Endothelial cell of umbilical vein (primary cell): Measurements from ENCODE around the gene TM6SF1.

Experiments
- POLR2AphosphoS5 ChIP-seq: IDR thresholded peaks from 2 replicates; pipeline ENCODE4 v1.6.1; 2012; ENCODE audit warnings: low read depth, mild to moderate bottlenecking, control low read depth, low read length, moderate library complexity; ENCODE audit not compliant: insufficient read depth
- TF ChIP-seq, protein P1 (sequence below), 2 donors: IDR thresholded peaks; 1 replicate in 1 of 2; 2 replicates in 1 of 2; pipeline ENCODE4 v1.5.1; 2011; ENCODE audit warnings: low read length in 2 of 2, mild to moderate bottlenecking in 2 of 2, moderate library complexity in 2 of 2, control low read depth in 1 of 2, inconsistent platforms in 1 of 2, low read depth in 1 of 2; ENCODE audit not compliant: insufficient read depth in 1 of 2; ENCODE audit errors: extremely low read depth in 1 of 2
- TF ChIP-seq, protein P2 (sequence below): IDR thresholded peaks from 2 replicates; pipeline ENCODE4 v1.6.1; 2011; ENCODE audit not compliant: insufficient read depth, insufficient read length

DNA sequence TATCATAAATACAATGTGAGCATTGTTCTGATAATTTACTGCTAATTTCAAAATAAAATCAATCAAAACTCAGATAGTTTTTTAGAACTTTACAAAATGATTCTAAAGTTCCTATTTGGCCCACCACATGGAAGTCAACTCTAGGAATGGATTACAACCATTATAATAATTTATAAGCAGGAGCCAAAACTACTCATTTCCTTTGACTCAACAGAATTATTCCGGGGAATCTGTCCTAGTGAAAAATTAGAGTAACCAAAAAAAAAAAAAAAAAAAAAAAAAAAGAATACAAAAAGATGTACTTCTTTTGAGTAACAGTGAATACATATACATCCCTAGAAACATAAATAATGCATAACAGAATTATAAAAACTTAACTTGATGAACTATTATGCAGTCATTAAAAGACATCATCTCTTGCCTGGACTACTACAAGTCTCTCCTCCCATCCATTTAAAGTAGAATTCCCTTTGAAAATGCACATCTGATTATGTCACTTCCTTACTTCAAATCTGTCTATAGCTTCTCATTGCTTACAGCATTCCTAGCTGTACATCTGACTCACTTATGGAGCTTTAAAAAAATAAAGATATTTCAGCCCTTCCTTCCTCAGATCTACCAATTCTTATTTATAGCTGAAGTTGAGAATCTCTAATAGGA, 56.8 kb downstream of the TM6SF1 start:
- TF ChIP-seq, protein P1, sequence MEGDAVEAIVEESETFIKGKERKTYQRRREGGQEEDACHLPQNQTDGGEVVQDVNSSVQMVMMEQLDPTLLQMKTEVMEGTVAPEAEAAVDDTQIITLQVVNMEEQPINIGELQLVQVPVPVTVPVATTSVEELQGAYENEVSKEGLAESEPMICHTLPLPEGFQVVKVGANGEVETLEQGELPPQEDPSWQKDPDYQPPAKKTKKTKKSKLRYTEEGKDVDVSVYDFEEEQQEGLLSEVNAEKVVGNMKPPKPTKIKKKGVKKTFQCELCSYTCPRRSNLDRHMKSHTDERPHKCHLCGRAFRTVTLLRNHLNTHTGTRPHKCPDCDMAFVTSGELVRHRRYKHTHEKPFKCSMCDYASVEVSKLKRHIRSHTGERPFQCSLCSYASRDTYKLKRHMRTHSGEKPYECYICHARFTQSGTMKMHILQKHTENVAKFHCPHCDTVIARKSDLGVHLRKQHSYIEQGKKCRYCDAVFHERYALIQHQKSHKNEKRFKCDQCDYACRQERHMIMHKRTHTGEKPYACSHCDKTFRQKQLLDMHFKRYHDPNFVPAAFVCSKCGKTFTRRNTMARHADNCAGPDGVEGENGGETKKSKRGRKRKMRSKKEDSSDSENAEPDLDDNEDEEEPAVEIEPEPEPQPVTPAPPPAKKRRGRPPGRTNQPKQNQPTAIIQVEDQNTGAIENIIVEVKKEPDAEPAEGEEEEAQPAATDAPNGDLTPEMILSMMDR (IDR thresholded peaks at IDR 0.05; ENCODE audit: extremely low read depth in 1 of 2, insufficient read depth in 1 of 2, low read depth in 1 of 2, low read length in 2 of 2), result no peak
- TF ChIP-seq, protein P2, sequence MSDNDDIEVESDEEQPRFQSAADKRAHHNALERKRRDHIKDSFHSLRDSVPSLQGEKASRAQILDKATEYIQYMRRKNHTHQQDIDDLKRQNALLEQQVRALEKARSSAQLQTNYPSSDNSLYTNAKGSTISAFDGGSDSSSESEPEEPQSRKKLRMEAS, result no peak
- TF ChIP-seq POLR2AphosphoS5, result peak; percentile 9
